Adrenal gland (tissue), 5 donors: ENCODE data around the gene KLHL29.

ENCODE experiments used
- POLR2A ChIP-seq, 2 donors: fragments of 450-650 bp; IDR thresholded peaks; one replicate each; pipeline ENCODE4 v1.6.1; 2017; ENCODE audit warnings: antibody characterized with exemption in 2 of 2, mild to moderate bottlenecking in 2 of 2, moderate library complexity in 1 of 2
- TF ChIP-seq, protein P1 (sequence below), 6 experiments: fragments of 450-650 bp in 4 of 6; fragments of 200-600 bp in 2 of 6; sonication (generic) in 1 of 6; IDR thresholded peaks; 1 replicate in 5 of 6; 2 replicates in 1 of 6; pipeline versions ENCODE4 v1.5.1 to v1.8.0; 2016 to 2021; ENCODE audit warnings: antibody characterized with exemption in 6 of 6, mild to moderate bottlenecking in 2 of 6, moderate library complexity in 1 of 6
- donor health status: DM: no; HTN: no; CAD: no.

DNA sequence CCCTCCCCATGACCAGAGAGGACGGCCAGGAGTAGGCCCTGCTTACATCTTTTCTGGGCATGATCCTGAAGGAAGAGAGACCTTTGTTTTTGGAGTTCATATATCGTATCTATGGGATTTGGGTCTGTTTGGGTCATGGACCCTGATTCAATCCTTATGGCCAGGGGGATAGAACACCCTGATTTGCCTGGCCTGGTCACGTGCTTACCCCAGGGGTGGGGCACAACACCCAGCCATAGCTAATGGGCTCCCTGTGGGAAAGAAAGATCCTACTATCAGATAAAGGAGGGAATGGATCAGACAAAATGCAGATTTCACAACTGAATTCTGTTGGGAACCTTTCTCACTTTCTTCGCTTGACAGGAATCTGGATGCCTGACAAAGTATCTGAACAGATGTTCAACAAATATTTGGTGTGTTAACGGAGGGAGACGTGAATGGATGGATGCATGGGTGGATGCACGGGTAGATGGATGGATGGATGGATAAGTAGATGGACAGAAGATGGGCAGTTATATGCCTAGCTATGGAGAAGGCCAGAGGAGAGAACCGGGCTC is 155.9 kb downstream of the KLHL29 start:
- TF ChIP-seq, protein P1, sequence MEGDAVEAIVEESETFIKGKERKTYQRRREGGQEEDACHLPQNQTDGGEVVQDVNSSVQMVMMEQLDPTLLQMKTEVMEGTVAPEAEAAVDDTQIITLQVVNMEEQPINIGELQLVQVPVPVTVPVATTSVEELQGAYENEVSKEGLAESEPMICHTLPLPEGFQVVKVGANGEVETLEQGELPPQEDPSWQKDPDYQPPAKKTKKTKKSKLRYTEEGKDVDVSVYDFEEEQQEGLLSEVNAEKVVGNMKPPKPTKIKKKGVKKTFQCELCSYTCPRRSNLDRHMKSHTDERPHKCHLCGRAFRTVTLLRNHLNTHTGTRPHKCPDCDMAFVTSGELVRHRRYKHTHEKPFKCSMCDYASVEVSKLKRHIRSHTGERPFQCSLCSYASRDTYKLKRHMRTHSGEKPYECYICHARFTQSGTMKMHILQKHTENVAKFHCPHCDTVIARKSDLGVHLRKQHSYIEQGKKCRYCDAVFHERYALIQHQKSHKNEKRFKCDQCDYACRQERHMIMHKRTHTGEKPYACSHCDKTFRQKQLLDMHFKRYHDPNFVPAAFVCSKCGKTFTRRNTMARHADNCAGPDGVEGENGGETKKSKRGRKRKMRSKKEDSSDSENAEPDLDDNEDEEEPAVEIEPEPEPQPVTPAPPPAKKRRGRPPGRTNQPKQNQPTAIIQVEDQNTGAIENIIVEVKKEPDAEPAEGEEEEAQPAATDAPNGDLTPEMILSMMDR (IDR thresholded peaks at IDR 0.05) = no peak
- no peak for TF ChIP-seq POLR2A (IDR thresholded peaks at IDR 0.05)
